Neuronal stem cell (in vitro differentiated cells): Measurements from ENCODE around the gene BICDL1.

Source experiments
- DNase-seq: peaks from one replicate; pipeline ENCODE4 v3.0.0-alpha.2; 2013; ENCODE audit warnings: low spot score
- H2AFZ ChIP-seq: one replicate; pipeline ENCODE4 v1.6.1; 2013; ENCODE audit warnings: mild to moderate bottlenecking, low read length, inconsistent platforms
- H2AK5ac ChIP-seq: 2 replicates; pipeline ENCODE4 v1.6.1; 2013; ENCODE audit warnings: low read depth, mild to moderate bottlenecking, inconsistent platforms, low read length, moderate library complexity, mixed read lengths
- H2BK120ac ChIP-seq: 2 replicates; pipeline ENCODE4 v1.6.1; 2013; ENCODE audit warnings: low read depth, mild to moderate bottlenecking, inconsistent platforms, low read length, moderate library complexity, mixed read lengths
- H2BK12ac ChIP-seq: one replicate; pipeline ENCODE4 v1.6.1; 2013; ENCODE audit warnings: low read length, inconsistent platforms
- H2BK15ac ChIP-seq: 2 replicates; pipeline ENCODE4 v1.6.1; 2013; ENCODE audit warnings: mild to moderate bottlenecking, low read length, inconsistent platforms, mixed read lengths
- H2BK5ac ChIP-seq: one replicate; pipeline ENCODE4 v1.6.1; 2013; ENCODE audit warnings: inconsistent platforms, mild to moderate bottlenecking, low read length, moderate library complexity
- H3K14ac ChIP-seq: one replicate; pipeline ENCODE4 v1.6.1; 2013; ENCODE audit warnings: low read length, inconsistent platforms
- H3K18ac ChIP-seq: 2 replicates; pipeline ENCODE4 v1.6.1; 2013; ENCODE audit warnings: low read length, inconsistent platforms
- H3K23ac ChIP-seq: 2 replicates; pipeline ENCODE4 v1.6.1; 2013; ENCODE audit warnings: low read depth, mild to moderate bottlenecking, mixed read lengths, low read length, inconsistent platforms; ENCODE audit not compliant: poor library complexity
- H3K27ac ChIP-seq: replicated peaks from 3 replicates; pipeline ENCODE4 v1.5.1; 2013; ENCODE audit warnings: low read length, inconsistent platforms
- H3K27me3 ChIP-seq, 3 experiments: 2 replicates each; pipeline ENCODE4 v1.6.1; 2013; ENCODE audit warnings: low read length in 3 of 3, mild to moderate bottlenecking in 2 of 3, inconsistent platforms in 1 of 3, low read depth in 1 of 3, mixed read lengths in 1 of 3, moderate library complexity in 1 of 3; ENCODE audit not compliant: control insufficient read depth in 3 of 3, insufficient read depth in 3 of 3
- H3K36me3 ChIP-seq, 2 donors: replicated peaks in 1 of 2; 2 replicates each; pipeline ENCODE4 v1.6.1; 2013; ENCODE audit warnings: low read length in 2 of 2; ENCODE audit not compliant: control insufficient read depth in 2 of 2, insufficient read depth in 2 of 2
- H3K4ac ChIP-seq: 2 replicates; pipeline ENCODE4 v1.6.1; 2013; ENCODE audit warnings: inconsistent platforms, mild to moderate bottlenecking, low read length, moderate library complexity
- H3K4me1 ChIP-seq, 2 donors: 1 replicate in 1 of 2; 2 replicates in 1 of 2; pipeline ENCODE4 v1.6.1; 2013; ENCODE audit warnings: low read length in 2 of 2, low read depth in 1 of 2; ENCODE audit not compliant: control insufficient read depth in 2 of 2, insufficient read depth in 1 of 2
- H3K4me2 ChIP-seq: one replicate; pipeline ENCODE4 v1.6.1; 2013; ENCODE audit warnings: mild to moderate bottlenecking, low read length, inconsistent platforms; ENCODE audit not compliant: insufficient read depth, poor library complexity, severe bottlenecking
- H3K4me3 ChIP-seq, 2 donors: 2 replicates each; pipeline ENCODE4 v1.5.1; 2013; ENCODE audit warnings: low read length in 2 of 2, mild to moderate bottlenecking in 2 of 2, inconsistent platforms in 1 of 2, moderate library complexity in 1 of 2
- H3K79me1 ChIP-seq: one replicate; pipeline ENCODE4 v1.6.1; 2013; ENCODE audit warnings: low read depth, mild to moderate bottlenecking, inconsistent platforms, low read length, moderate library complexity
- H3K9ac ChIP-seq: one replicate; pipeline ENCODE4 v1.6.1; 2013; ENCODE audit warnings: mild to moderate bottlenecking, low read depth, low read length, inconsistent platforms; ENCODE audit not compliant: poor library complexity
- H3K9me3 ChIP-seq, 2 donors: replicated peaks in 1 of 2; 2 replicates each; pipeline versions ENCODE3 to v1.6.1; 2013; ENCODE audit warnings: low read length in 2 of 2, mild to moderate bottlenecking in 2 of 2, inconsistent platforms in 1 of 2, low read depth in 1 of 2, mixed read lengths in 1 of 2, moderate library complexity in 1 of 2; ENCODE audit not compliant: control insufficient read depth in 2 of 2, insufficient read depth in 1 of 2
- H4K8ac ChIP-seq: one replicate; pipeline ENCODE4 v1.6.1; 2013; ENCODE audit warnings: low read depth, mild to moderate bottlenecking, inconsistent platforms, low read length, moderate library complexity
- H4K91ac ChIP-seq: one replicate; pipeline ENCODE4 v1.6.1; 2013; ENCODE audit warnings: low read length, low read depth, mild to moderate bottlenecking, inconsistent platforms; ENCODE audit not compliant: poor library complexity
- WGBS, 2 donors: extraction: QIAGEN DNeasy Blood & Tissue Kit; methylation state at CpG; one replicate each; pipeline ENCODE4 v1.1.7; 2013; ENCODE audit warnings: missing lambda C conversion rate in 2 of 2, mixed read lengths in 1 of 2; ENCODE audit not compliant: insufficient read length in 2 of 2, insufficient replicate concordance in 1 of 2; ENCODE audit errors: extremely low coverage in 2 of 2; 5-methylcytosine and 5-hydroxymethylcytosine counted together

Gene BICDL1

DNA sequence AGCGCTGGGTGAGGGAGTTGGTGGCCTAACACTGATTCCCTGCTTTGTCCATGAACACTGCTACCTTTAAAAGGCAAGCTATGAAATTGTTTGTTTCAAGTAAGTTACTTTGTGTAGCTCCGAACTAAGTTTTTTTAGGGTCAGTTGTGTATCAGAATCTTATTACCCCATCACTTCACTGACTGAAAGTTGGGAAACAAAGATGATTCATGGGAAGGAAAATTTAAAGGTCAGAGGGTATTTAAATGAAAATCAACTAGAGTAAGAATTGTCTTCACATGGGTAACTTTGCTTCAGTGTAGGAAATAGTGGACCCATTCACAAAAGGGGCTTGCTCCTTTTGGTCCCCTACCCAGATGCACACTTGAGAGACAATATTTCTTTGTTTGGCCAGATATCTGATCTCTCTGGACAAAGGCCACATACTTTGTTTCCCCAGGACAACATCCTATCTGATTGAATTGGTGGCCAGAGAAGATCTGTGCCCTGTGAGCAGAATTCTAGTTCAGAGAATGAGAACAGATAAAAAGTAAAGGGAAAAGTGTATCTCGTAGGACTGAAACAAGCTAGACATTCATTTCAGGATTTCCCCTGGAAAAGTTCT, 74.0 kb downstream of the BICDL1 start:
- no peak overlapping the region for H3K9ac ChIP-seq
- no peak overlapping the region for H2BK120ac ChIP-seq
- H3K18ac ChIP-seq = no peak overlapping the region
- H3K4ac ChIP-seq = no peak overlapping the region
- no peak overlapping the region for H4K91ac ChIP-seq
- no peak overlapping the region for H3K4me3 ChIP-seq
- H3K27me3 ChIP-seq = peaks cover 0 to 19% (median 0%) of the 10 kb centered on the region in 3 experiments
- no peak for DNase-seq
- H3K79me1 ChIP-seq = no peaks in the 10 kb centered on the region
- no peak overlapping the region for H3K27ac ChIP-seq
- H3K14ac ChIP-seq = no peak overlapping the region
- WGBS, 2 donors = no CpG with 5 or more reads among the region's 3 CpGs
- H3K36me3 ChIP-seq = no peaks in the 10 kb centered on the region
- no peak overlapping the region for H2BK15ac ChIP-seq
- no peak overlapping the region for H4K8ac ChIP-seq
- H3K9me3 ChIP-seq = no peaks in the 10 kb centered on the region
- no peak overlapping the region for H3K23ac ChIP-seq
- H2AK5ac ChIP-seq = no peak overlapping the region
- peaks cover 10% of the 10 kb centered on the region in 2 donors for H3K4me1 ChIP-seq
- H2AFZ ChIP-seq = no peak overlapping the region
- no peak overlapping the region for H2BK12ac ChIP-seq
- no peak overlapping the region for H3K4me2 ChIP-seq
- H2BK5ac ChIP-seq = no peak overlapping the region

GRCh38 chr12:120064054-120064940, 75.3 kb downstream of the BICDL1 start:
- H3K14ac ChIP-seq = no peak overlapping the region

GRCh38 chr12:120065472-120065871, 76.4 kb downstream of the BICDL1 start:
- no peaks in the 10 kb centered on the region for H3K79me1 ChIP-seq
- H3K36me3 ChIP-seq = no peaks in the 10 kb centered on the region
- no peak overlapping the region for H2AK5ac ChIP-seq
- H3K18ac ChIP-seq = no peak overlapping the region
- no peak overlapping the region for H3K9ac ChIP-seq
- H2BK12ac ChIP-seq = no peak overlapping the region
- H3K14ac ChIP-seq = no peak overlapping the region
- H3K4me3 ChIP-seq = no peak overlapping the region
- no peak overlapping the region for H3K27ac ChIP-seq
- no peak overlapping the region for H3K4me2 ChIP-seq
- peaks cover 0 to 16% (median 0%) of the 10 kb centered on the region in 3 experiments for H3K27me3 ChIP-seq
- no peak overlapping the region for H2BK120ac ChIP-seq
- H3K4ac ChIP-seq = no peak overlapping the region
- no peak overlapping the region for H2BK5ac ChIP-seq
- no peak overlapping the region for H4K91ac ChIP-seq
- H3K4me1 ChIP-seq = peaks cover 10 to 11% of the 10 kb centered on the region in 2 donors
- no CpG with 5 or more reads among the region's 1 CpG for WGBS, 2 donors
- no peak overlapping the region for H4K8ac ChIP-seq
- H3K9me3 ChIP-seq = no peaks in the 10 kb centered on the region
- no peak overlapping the region for H3K23ac ChIP-seq
- H2AFZ ChIP-seq = no peak overlapping the region
- DNase-seq = no peak
- no peak overlapping the region for H2BK15ac ChIP-seq

More at GRCh38 chr12:120064054-120064940, 75.3 kb downstream of the BICDL1 start:
- H2BK15ac ChIP-seq = no peak overlapping the region
- no peaks in the 10 kb centered on the region for H3K36me3 ChIP-seq
- no peak overlapping the region for H3K4me3 ChIP-seq
- no peak overlapping the region for H3K4me2 ChIP-seq
- H2AFZ ChIP-seq = no peak overlapping the region
- H3K9ac ChIP-seq = no peak overlapping the region
- H2BK12ac ChIP-seq = no peak overlapping the region
- no peaks in the 10 kb centered on the region for H3K79me1 ChIP-seq
- H4K91ac ChIP-seq = no peak overlapping the region
- H3K4ac ChIP-seq = no peak overlapping the region
- H4K8ac ChIP-seq = no peak overlapping the region
- no peak overlapping the region for H2AK5ac ChIP-seq
- H3K9me3 ChIP-seq = no peaks in the 10 kb centered on the region
- H3K27ac ChIP-seq = no peak overlapping the region
- H2BK120ac ChIP-seq = no peak overlapping the region
- H3K23ac ChIP-seq = no peak overlapping the region
- H3K18ac ChIP-seq = peak overlapping the region; percentile 8
- H3K4me1 ChIP-seq = peaks cover 10 to 11% of the 10 kb centered on the region in 2 donors
- no CpG with 5 or more reads among the region's 16 CpGs for WGBS, 2 donors
- no peak for DNase-seq
- H3K27me3 ChIP-seq = peaks cover 0 to 19% (median 0%) of the 10 kb centered on the region in 3 experiments
- peak overlapping the region; percentile 42 for H2BK5ac ChIP-seq

- H4K8ac ChIP-seq = no peak overlapping the region
- no peak overlapping the region for H3K9ac ChIP-seq
- no peaks in the 10 kb centered on the region for H3K36me3 ChIP-seq
- no peak overlapping the region for H3K23ac ChIP-seq
- no peak overlapping the region for H3K18ac ChIP-seq
- H3K27me3 ChIP-seq = peaks cover 0 to 8% (median 0%) of the 10 kb centered on the region in 3 experiments
- no CpG with 5 or more reads among the region's 2 CpGs for WGBS, 2 donors
- no peak overlapping the region for H3K27ac ChIP-seq
- H3K4me3 ChIP-seq = no peak overlapping the region
- no peak overlapping the region for H4K91ac ChIP-seq
- H2AK5ac ChIP-seq = no peak overlapping the region
- no peak overlapping the region for H3K4me2 ChIP-seq
- no peaks in the 10 kb centered on the region for H3K79me1 ChIP-seq
- DNase-seq = no peak
- H2AFZ ChIP-seq = no peak overlapping the region
- no peak overlapping the region for H2BK15ac ChIP-seq
- H2BK5ac ChIP-seq = no peak overlapping the region
- H2BK120ac ChIP-seq = no peak overlapping the region
- no peaks in the 10 kb centered on the region for H3K9me3 ChIP-seq
- H2BK12ac ChIP-seq = no peak overlapping the region
- no peak overlapping the region for H3K14ac ChIP-seq
- peaks cover 10 to 11% of the 10 kb centered on the region in 2 donors for H3K4me1 ChIP-seq
- no peak overlapping the region for H3K4ac ChIP-seq
Observed at GRCh38 chr12:120066341-120066740, 77.3 kb downstream of the BICDL1 start.
